ENCODE data around the gene MYO10. TPM values are rescaled to one million over a fixed set of nuclear protein-coding genes. Genes with fewer than 3 reads are reported as not detected.
A peak's percentile ranks its signal among the peaks of the same experiment; 100 is the strongest.
"Not testable (repeated sequence)": the region's sequence is repeated elsewhere in the genome, so short reads cannot be mapped to it uniquely, and the experiment has no call there.

MYO10 gene
- total and polyA plus RNA-seq, 4 donors, result 27.9 to 77.7 (median 41.8) TPM

DNA sequence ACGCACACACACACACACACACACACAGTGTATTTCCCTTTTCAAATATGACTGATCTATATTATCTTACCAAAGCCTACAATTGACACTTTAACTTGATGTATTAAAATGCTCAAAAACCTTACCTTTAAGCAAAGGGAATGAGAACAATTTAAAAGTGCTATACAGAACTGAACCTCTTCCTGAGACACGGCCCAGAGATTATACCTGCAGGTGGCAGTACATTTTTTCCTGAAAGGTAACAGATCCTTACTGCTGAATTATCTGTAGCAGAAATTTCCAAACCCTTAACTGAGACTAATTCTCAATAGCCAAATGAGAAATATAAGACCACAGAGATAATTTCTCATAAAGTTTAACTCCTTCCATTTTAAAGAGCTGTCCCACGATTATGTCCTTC, 91.1 kb downstream of the MYO10 start:
- Histone ChIP-seq H3K36me3 (ENCODE audit: control insufficient read depth, insufficient read depth, low read length) (no peaks in the 10 kb centered on the region), H3K27ac (ENCODE audit: low read depth, low read length) (no peak overlapping the region), H3K9me3 (ENCODE audit: control insufficient read depth, insufficient read depth, low read length) (no peaks in the 10 kb centered on the region), H3K4me3 (ENCODE audit: low read depth, low read length) (no peak overlapping the region), H3K27me3 (ENCODE audit: control insufficient read depth, insufficient read depth, low read length) (peaks cover 3% of the 10 kb centered on the region), H3K4me1 (ENCODE audit: control insufficient read depth, insufficient read depth, low read length) (no peaks in the 10 kb centered on the region)
- peak in 1 of 6 donors; percentile 55 for DNase-seq (ENCODE audit: low read depth in 4 of 6, low spot score in 6 of 6)
- WGBS (ENCODE audit: insufficient coverage), result no CpG with 5 or more reads among the region's 3 CpGs

DNA sequence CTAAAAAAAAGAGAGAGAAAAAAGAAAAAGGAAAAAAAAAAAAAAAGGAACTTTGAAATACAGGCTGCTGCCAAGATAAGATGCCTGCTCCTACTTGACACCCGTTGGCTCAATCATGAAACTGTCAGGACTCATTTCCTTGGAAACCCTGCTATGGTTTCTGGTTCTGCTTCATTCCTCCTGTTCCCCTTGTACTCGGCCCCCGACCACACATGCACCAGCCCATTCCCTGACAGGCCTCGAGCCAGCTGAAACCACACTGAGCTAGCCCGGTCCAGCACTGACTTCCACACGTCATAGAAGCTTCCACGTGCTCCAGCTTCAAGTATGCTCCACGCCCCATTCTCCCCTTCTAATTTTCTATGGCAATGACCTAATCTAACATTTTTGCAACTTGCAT, 93.2 kb downstream of the MYO10 start:
- Histone ChIP-seq H3K9me3 (ENCODE audit: control insufficient read depth, insufficient read depth, low read length) (no peaks in the 10 kb centered on the region), H3K4me1 (ENCODE audit: control insufficient read depth, insufficient read depth, low read length) (no peaks in the 10 kb centered on the region), H3K36me3 (ENCODE audit: control insufficient read depth, insufficient read depth, low read length) (no peaks in the 10 kb centered on the region), H3K27ac (ENCODE audit: low read depth, low read length) (no peak overlapping the region), H3K27me3 (ENCODE audit: control insufficient read depth, insufficient read depth, low read length) (peaks cover 3% of the 10 kb centered on the region), H3K4me3 (ENCODE audit: low read depth, low read length) (no peak overlapping the region)
- DNase-seq (ENCODE audit: low read depth in 4 of 6, low spot score in 6 of 6), result peak in 1 of 6 donors; percentile 61
- 73% methylated on average over 8 of the region's 8 CpGs for WGBS (ENCODE audit: insufficient coverage)

DNA sequence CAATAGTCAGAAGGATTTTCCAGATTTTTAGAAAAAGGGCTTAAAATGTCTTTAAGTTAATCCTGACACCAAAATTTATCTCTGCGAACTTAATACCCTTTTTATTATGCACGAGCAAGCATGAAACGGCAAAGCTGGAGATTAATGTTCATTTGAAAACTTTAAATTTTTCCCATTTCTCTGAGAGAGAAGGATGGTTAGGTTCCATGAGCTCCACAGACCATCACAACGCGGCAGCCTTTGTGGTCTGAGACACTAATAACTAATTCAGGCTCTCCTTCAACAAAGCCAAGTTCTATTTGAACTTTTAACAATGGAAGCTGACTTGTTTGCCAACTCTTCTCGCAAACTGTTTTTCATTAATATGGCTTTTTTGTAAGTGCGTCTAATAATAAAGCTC, 94.7 kb downstream of the MYO10 start:
- Histone ChIP-seq H3K9me3 (ENCODE audit: control insufficient read depth, insufficient read depth, low read length) (no peaks in the 10 kb centered on the region), H3K27ac (ENCODE audit: low read depth, low read length) (no peak overlapping the region), H3K4me1 (ENCODE audit: control insufficient read depth, insufficient read depth, low read length) (no peaks in the 10 kb centered on the region), H3K27me3 (ENCODE audit: control insufficient read depth, insufficient read depth, low read length) (peaks cover 3% of the 10 kb centered on the region), H3K4me3 (ENCODE audit: low read depth, low read length) (no peak overlapping the region), H3K36me3 (ENCODE audit: control insufficient read depth, insufficient read depth, low read length) (no peaks in the 10 kb centered on the region)
- WGBS (ENCODE audit: insufficient coverage), result no CpG with 5 or more reads among the region's 7 CpGs
- no peak for DNase-seq (ENCODE audit: low read depth in 4 of 6, low spot score in 6 of 6)

GRCh38 chr5:16837305-16837704, 98.8 kb downstream of the MYO10 start:
- Histone ChIP-seq H3K27ac (ENCODE audit: low read depth, low read length) (no peak overlapping the region), H3K9me3 (ENCODE audit: control insufficient read depth, insufficient read depth, low read length) (no peaks in the 10 kb centered on the region), H3K4me3 (ENCODE audit: low read depth, low read length) (no peak overlapping the region), H3K36me3 (ENCODE audit: control insufficient read depth, insufficient read depth, low read length) (no peaks in the 10 kb centered on the region), H3K27me3 (ENCODE audit: control insufficient read depth, insufficient read depth, low read length) (peaks cover under 1% of the 10 kb centered on the region), H3K4me1 (ENCODE audit: control insufficient read depth, insufficient read depth, low read length) (no peaks in the 10 kb centered on the region)
- no peak for DNase-seq (ENCODE audit: low read depth in 4 of 6, low spot score in 6 of 6)
- 100% methylated on average over 1 of the region's 3 CpGs for WGBS (ENCODE audit: insufficient coverage)

DNA sequence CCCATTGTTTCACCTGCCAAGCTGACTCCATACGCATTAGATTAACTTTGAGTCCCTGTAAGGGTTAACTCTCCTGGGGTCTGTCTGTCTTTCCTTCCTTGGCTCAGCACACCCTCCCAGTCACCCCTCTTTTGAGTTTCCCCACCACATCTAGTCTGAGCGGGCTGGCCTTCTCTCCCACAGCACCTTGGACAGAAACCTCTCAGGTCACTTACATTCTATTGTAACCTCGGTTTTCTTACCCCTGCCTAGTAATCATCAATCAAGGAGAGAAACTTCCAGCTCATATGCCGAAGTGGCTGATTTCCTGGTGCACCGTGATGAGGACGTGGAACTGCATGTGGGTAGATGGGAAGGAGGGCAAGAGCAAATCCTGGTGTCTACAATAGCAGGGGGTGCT, 102.1 kb downstream of the MYO10 start:
- Histone ChIP-seq H3K4me1 (ENCODE audit: control insufficient read depth, insufficient read depth, low read length) (no peaks in the 10 kb centered on the region), H3K27me3 (ENCODE audit: control insufficient read depth, insufficient read depth, low read length) (no peaks in the 10 kb centered on the region), H3K9me3 (ENCODE audit: control insufficient read depth, insufficient read depth, low read length) (no peaks in the 10 kb centered on the region), H3K27ac (ENCODE audit: low read depth, low read length) (no peak overlapping the region), H3K4me3 (ENCODE audit: low read depth, low read length) (no peak overlapping the region), H3K36me3 (ENCODE audit: control insufficient read depth, insufficient read depth, low read length) (no peaks in the 10 kb centered on the region)
- DNase-seq (ENCODE audit: low read depth in 4 of 6, low spot score in 6 of 6), result no peak
- WGBS (ENCODE audit: insufficient coverage), result 90% methylated on average over 2 of the region's 6 CpGs

DNA sequence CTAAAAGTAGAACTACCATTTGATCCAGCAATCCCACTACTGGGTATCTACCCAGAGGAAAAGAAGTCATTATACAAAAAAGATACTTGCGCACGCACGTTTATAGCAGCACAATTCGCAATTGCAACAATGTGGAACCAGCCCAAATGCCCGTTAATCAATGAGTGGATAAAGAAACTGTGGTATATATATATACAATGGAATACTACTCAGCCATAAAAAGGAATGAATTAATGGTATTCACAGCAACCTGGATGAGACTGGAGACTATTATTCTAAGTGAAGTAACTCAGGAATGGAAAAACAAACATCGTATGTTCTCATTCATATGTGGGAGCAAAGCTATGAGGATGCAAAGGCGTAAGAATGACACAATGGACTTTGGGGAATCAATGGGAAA, 104.8 kb downstream of the MYO10 start:
- 100% methylated on average over 2 of the region's 7 CpGs for WGBS (ENCODE audit: insufficient coverage)
- H3K36me3 ChIP-seq (ENCODE audit: control insufficient read depth, insufficient read depth, low read length); H3K4me3 ChIP-seq (ENCODE audit: low read depth, low read length); H3K4me1 ChIP-seq (ENCODE audit: control insufficient read depth, insufficient read depth, low read length); H3K27ac ChIP-seq (ENCODE audit: low read depth, low read length); H3K27me3 ChIP-seq (ENCODE audit: control insufficient read depth, insufficient read depth, low read length); H3K9me3 ChIP-seq (ENCODE audit: control insufficient read depth, insufficient read depth, low read length); DNase-seq (ENCODE audit: low read depth in 4 of 6, low spot score in 6 of 6): not testable (repeated sequence)

DNA sequence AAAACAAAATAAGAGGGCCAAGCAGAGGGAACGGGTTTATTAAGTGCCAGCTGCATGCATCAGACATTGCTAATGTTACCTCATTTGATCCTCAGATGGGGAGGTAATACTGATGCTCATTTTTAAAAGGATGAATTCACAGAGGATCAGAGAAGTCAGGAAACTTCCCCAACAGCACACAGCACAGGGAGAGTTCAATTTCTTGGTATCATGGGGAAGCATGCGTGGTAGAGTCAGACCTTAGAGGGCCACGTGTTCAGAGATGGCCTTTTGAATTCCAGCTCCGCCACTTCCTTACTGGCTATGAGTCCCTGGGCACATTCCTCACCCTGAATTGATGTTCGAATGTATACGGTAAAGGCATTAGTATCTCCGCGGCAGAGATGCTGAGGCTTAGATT, 108.3 kb downstream of the MYO10 start:
- WGBS (ENCODE audit: insufficient coverage), result 92% methylated on average over 7 of the region's 8 CpGs
- Histone ChIP-seq H3K4me1 (ENCODE audit: control insufficient read depth, insufficient read depth, low read length) (no peaks in the 10 kb centered on the region), H3K4me3 (ENCODE audit: low read depth, low read length) (no peak overlapping the region)

DNA sequence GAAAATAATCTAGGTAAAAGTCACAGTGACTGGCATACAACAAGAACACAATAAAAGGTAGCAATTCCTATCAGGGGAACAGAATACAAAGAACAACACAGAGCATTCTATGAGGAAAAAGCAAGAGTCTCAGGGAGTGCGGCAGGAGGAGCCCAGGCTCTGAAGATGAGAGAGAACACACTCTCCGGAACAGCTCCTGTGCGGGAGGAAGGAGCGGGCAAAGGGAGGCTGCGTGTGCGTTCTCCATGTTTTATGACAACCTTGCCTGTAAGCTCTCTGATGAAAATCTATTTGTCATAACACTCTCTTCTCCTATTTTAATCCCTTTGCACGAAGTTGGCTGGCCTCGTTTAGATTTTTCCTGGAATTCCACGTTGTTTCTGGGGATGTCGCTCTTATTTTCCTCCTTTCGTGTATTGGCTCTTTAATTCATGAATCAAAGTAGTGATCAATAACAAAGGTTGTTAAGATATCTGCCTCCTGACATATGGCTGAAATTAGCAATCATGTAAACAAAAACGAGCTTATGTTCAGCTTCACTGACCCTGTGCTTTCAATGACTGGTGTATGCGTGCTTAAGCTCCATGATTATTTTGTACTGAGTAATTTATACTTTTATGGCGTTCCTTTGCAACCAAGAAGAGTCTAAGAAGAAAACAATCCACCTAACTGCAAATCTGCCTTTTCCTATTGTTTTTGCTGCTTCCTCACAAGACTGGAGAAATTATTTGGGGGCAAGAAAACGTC, 109.5 kb downstream of the MYO10 start:
- Histone ChIP-seq H3K9me3 (ENCODE audit: control insufficient read depth, insufficient read depth, low read length) (no peaks in the 10 kb centered on the region), H3K36me3 (ENCODE audit: control insufficient read depth, insufficient read depth, low read length) (no peaks in the 10 kb centered on the region), H3K4me1 (ENCODE audit: control insufficient read depth, insufficient read depth, low read length) (no peaks in the 10 kb centered on the region), H3K4me3 (ENCODE audit: low read depth, low read length) (no peak overlapping the region), H3K27me3 (ENCODE audit: control insufficient read depth, insufficient read depth, low read length) (no peaks in the 10 kb centered on the region), H3K27ac (ENCODE audit: low read depth, low read length) (no peak overlapping the region)
- 49% methylated on average over 4 of the region's 15 CpGs for WGBS (ENCODE audit: insufficient coverage)
- DNase-seq (ENCODE audit: low read depth in 4 of 6, low spot score in 6 of 6), result peak in 3 of 6 donors; percentile 15 to 78 (median 51)

More for the DNA sequence above, 108.3 kb downstream of the MYO10 start:
- no peak overlapping the region for H3K27ac ChIP-seq (ENCODE audit: low read depth, low read length)
- H3K9me3 ChIP-seq (ENCODE audit: control insufficient read depth, insufficient read depth, low read length), result no peaks in the 10 kb centered on the region
- no peak for DNase-seq (ENCODE audit: low read depth in 4 of 6, low spot score in 6 of 6)
- H3K27me3 ChIP-seq (ENCODE audit: control insufficient read depth, insufficient read depth, low read length), result no peaks in the 10 kb centered on the region
- H3K36me3 ChIP-seq (ENCODE audit: control insufficient read depth, insufficient read depth, low read length), result no peaks in the 10 kb centered on the region

DNA sequence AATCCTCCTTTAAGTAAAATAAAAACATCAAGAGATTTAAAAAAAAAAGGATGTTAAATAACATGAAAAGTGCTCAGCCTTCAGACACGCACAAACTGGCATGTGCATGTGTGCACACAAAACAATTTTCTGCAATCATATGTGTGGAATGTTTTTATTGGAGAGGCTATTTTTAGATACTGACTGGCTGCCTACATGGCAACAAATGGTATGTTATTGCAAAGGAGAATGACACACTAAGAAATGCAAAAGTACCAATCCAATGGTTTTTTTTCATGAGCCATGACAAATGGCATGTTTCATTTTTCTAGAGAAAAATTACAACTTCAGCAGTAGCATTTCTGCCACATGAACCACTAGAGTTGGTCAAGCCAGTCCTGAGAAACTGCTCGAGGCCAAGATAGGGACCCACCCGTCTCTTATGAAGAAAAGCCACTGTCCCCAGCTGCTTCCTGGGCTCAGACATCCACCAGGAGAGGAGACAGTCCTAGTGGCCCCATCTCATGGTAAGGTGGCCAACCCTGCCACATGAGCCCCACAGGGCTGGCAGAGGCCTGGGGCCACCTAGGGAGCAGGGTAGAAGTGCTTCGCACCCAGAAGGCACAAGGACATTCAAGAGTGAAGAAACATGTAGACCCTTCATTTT, 116.4 kb downstream of the MYO10 start:
- no peaks in the 10 kb centered on the region for H3K4me1 ChIP-seq (ENCODE audit: control insufficient read depth, insufficient read depth, low read length)
- H3K27ac ChIP-seq (ENCODE audit: low read depth, low read length), result no peak overlapping the region
- H3K27me3 ChIP-seq (ENCODE audit: control insufficient read depth, insufficient read depth, low read length), result no peaks in the 10 kb centered on the region
- H3K36me3 ChIP-seq (ENCODE audit: control insufficient read depth, insufficient read depth, low read length), result no peaks in the 10 kb centered on the region
- H3K4me3 ChIP-seq (ENCODE audit: low read depth, low read length), result no peak overlapping the region
- 97% methylated on average over 3 of the region's 4 CpGs for WGBS (ENCODE audit: insufficient coverage)
- no peaks in the 10 kb centered on the region for H3K9me3 ChIP-seq (ENCODE audit: control insufficient read depth, insufficient read depth, low read length)
- DNase-seq (ENCODE audit: low read depth in 4 of 6, low spot score in 6 of 6), result peak in 1 of 6 donors; percentile 79

DNA sequence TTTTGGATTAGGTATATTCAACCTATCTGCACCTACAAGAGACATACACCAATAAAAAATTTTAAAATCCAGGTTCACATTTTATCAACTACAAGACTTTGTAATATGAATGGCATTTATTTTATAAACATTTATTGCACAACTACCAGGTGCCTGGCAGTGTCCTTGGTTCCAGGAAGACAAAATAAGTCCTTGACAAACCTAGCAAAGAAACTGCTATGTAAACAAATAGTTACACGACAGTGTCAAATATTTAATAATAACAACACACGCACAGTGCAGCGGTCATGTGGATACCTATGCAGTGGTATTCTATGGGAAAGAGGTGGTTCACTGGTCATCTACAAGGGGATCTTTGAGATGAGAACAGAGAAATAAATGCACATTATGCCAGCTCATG, 120.7 kb downstream of the MYO10 start:
- WGBS (ENCODE audit: insufficient coverage), result no CpG with 5 or more reads among the region's 3 CpGs
- no peaks in the 10 kb centered on the region for H3K36me3 ChIP-seq (ENCODE audit: control insufficient read depth, insufficient read depth, low read length)
- H3K27ac ChIP-seq (ENCODE audit: low read depth, low read length), result no peak overlapping the region
- H3K9me3 ChIP-seq (ENCODE audit: control insufficient read depth, insufficient read depth, low read length), result no peaks in the 10 kb centered on the region
- DNase-seq (ENCODE audit: low read depth in 4 of 6, low spot score in 6 of 6), result no peak
- H3K4me1 ChIP-seq (ENCODE audit: control insufficient read depth, insufficient read depth, low read length), result no peaks in the 10 kb centered on the region
- no peak overlapping the region for H3K4me3 ChIP-seq (ENCODE audit: low read depth, low read length)
- H3K27me3 ChIP-seq (ENCODE audit: control insufficient read depth, insufficient read depth, low read length), result no peaks in the 10 kb centered on the region

Data from spinal cord (tissue), 10 donors.